Hematopoietic multipotent progenitor cell treated with erythropoietin and hydrocortisone succinate and interleukin-3 and kit ligand, for 6 days (in vitro differentiated cells): ENCODE measurements around the gene TNIP3.

ENCODE experiments used
- DNase-seq: peaks from one replicate; pipeline ENCODE4 v3.0.0-alpha.2; 2015

The TNIP3 gene

GRCh38 chr4:121138039-121138825 lies 25.9 kb downstream of the TNIP3 start:
- DNase-seq: no peak

- DNase-seq: no peak
These were observed 33.8 kb downstream of the TNIP3 start for GRCh38 chr4:121130326-121130660.

GRCh38 chr4:121129606-121130325 lies 34.4 kb downstream of the TNIP3 start:
- no peak for DNase-seq

- no peak for DNase-seq
These were observed 37.0 kb downstream of the TNIP3 start for GRCh38 chr4:121127100-121127499.

- DNase-seq: no peak
These were observed 37.6 kb downstream of the TNIP3 start for GRCh38 chr4:121126449-121127006.

- no peak for DNase-seq
These were observed 38.6 kb downstream of the TNIP3 start for GRCh38 chr4:121125498-121125885.

GRCh38 chr4:121122661-121123060 lies 41.5 kb downstream of the TNIP3 start:
- DNase-seq: no peak

GRCh38 chr4:121119715-121120114 lies 44.4 kb downstream of the TNIP3 start:
- no peak for DNase-seq

GRCh38 chr4:121118344-121118743 lies 45.8 kb downstream of the TNIP3 start:
- no peak for DNase-seq

- DNase-seq: no peak
These were observed 49.4 kb downstream of the TNIP3 start for GRCh38 chr4:121114756-121115155.

GRCh38 chr4:121112530-121112929 lies 51.6 kb downstream of the TNIP3 start:
- peak; percentile 4 for DNase-seq

GRCh38 chr4:121108557-121108956 lies 55.6 kb downstream of the TNIP3 start:
- DNase-seq: no peak

- DNase-seq: no peak
These were observed 56.6 kb downstream of the TNIP3 start for GRCh38 chr4:121107507-121107906.

- no peak for DNase-seq
These were observed 63.9 kb downstream of the TNIP3 start for GRCh38 chr4:121100093-121100775.

- DNase-seq: peak; percentile 55
These were observed 65.9 kb downstream of the TNIP3 start for GRCh38 chr4:121098266-121098665.

GRCh38 chr4:121096629-121097028 lies 67.5 kb downstream of the TNIP3 start:
- peak; percentile 61 for DNase-seq

- no peak for DNase-seq
These were observed 67.9 kb downstream of the TNIP3 start for GRCh38 chr4:121096191-121096590.

GRCh38 chr4:121094297-121094966 lies 69.7 kb downstream of the TNIP3 start:
- DNase-seq: no peak

GRCh38 chr4:121093261-121093660 lies 70.9 kb downstream of the TNIP3 start:
- DNase-seq: no peak

- no peak for DNase-seq
These were observed 72.2 kb downstream of the TNIP3 start for GRCh38 chr4:121091941-121092340.

- no peak for DNase-seq
These were observed 75.3 kb downstream of the TNIP3 start for GRCh38 chr4:121088867-121089266.
